DOHH2 (cell line): ENCODE results near the gene HOXA2.

Experiments
- CTCF ChIP-seq: fragments of 200-600 bp; sonication (generic); IDR thresholded peaks from one replicate; pipeline ENCODE4 v1.5.1; 2014; ENCODE audit warnings: antibody characterized with exemption, mild to moderate bottlenecking, low read depth, low read length; ENCODE audit not compliant: poor library complexity, severe bottlenecking
- EZH2phosphoT487 ChIP-seq: fragments of 200-600 bp; sonication (generic); IDR thresholded peaks from 2 replicates; pipeline ENCODE4 v1.6.1; 2017; ENCODE audit warnings: borderline replicate concordance, mild to moderate bottlenecking, antibody characterized with exemption, low read length, moderate library complexity, mixed read lengths

DNA sequence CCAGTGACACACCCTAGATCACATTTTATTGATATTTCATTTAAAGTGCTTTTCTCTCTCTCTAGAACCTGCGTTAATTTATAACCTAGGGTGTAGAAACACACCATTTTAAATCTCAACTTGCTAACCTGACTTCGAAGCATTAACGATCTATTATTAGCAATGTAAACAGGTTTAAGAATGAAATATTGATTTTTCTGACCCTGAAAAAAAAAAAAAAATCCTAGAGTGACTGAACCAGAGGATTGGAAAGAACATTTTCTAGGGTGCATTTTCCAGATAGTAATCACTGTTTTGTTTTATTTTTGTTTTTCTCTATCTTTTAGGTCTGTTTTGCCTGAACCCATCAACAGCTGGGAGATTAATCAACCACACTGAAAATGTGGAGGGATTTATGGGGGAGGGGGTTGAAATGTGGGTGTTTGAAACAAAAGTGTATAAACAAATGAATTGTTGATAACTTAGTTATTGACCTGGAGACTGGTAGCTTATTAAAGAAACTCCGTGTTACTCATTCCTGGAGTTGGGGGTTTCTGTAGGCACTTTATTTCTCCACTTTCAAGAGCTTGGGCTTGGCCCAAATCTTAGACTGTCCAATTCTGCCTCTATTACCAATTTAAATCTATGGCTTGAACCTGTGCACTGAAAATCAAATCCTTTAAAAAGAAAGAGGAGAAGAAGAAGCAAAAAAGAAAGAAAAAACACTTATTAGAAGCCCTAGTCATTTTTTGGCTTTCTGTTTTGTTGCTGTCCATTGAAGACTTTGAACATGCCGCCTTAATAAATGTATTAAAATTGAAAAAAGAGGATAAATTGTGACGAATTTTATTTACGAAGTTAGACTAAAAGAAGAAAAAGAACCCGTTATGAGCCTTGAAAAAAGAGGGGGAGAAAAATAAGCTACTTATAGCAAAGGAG, 2.8 kb downstream of the HOXA2 start:
- no peak for TF ChIP-seq EZH2phosphoT487
- TF ChIP-seq CTCF: no peak
